HG03457 (cell line): ENCODE measurements around the gene FEM1B.

Experiments used
- ATAC-seq: cut with Tn5 transposase; IDR thresholded peaks from one replicate; pipeline ENCODE4 v1.9.1; 2021; ENCODE audit warnings: moderate number of reproducible peaks; ENCODE audit not compliant: unreplicated experiment

The FEM1B gene

GRCh38 chr15:68341760-68342725, 64.5 kb downstream of the FEM1B start:
- ATAC-seq: no peak

- ATAC-seq: no peak
Measured at GRCh38 chr15:68343579-68344225, 66.2 kb downstream of the FEM1B start.

GRCh38 chr15:68344600-68344999, 67.1 kb downstream of the FEM1B start:
- no peak for ATAC-seq
